GM12878 (cell line): Measurements from ENCODE around the gene IL6R. TPM values are rescaled to one million over a fixed set of nuclear protein-coding genes. Genes with fewer than 3 reads are reported as not detected.

Experiments
- CBX5 ChIP-seq: sonication (generic); IDR thresholded peaks from 2 replicates; pipeline ENCODE4 v1.6.1; 2016; ENCODE audit warnings: low read depth, moderate library complexity, mild to moderate bottlenecking, inconsistent platforms
- CHD2 ChIP-seq: IDR thresholded peaks from 2 replicates; pipeline ENCODE4 v1.6.1; 2011; ENCODE audit warnings: low read depth, low read length, improper control_type of control experiment, borderline replicate concordance
- EP300 ChIP-seq, 2 experiments: fragments of 150-350 bp in 1 of 2; IDR thresholded peaks; 2 replicates each; pipeline ENCODE4 v1.6.1; 2011 to 2012; ENCODE audit warnings: low read depth in 2 of 2, low read length in 2 of 2, borderline replicate concordance in 1 of 2, improper control_type of control experiment in 1 of 2, inconsistent platforms in 1 of 2; ENCODE audit not compliant: control insufficient read depth in 1 of 2
- IKZF1 ChIP-seq: fragments of 450-650 bp; conservative IDR thresholded peaks from 2 replicates; pipeline ENCODE4 v1.6.1; 2017; ENCODE audit warnings: antibody characterized with exemption, mild to moderate bottlenecking
- IKZF2 ChIP-seq, 2 experiments: fragments of 450-650 bp; IDR thresholded peaks; 2 replicates each; pipeline ENCODE4 v1.6.1; 2017; ENCODE audit warnings: mild to moderate bottlenecking in 2 of 2, moderate library complexity in 2 of 2
- MTA2 ChIP-seq: fragments of 450-650 bp; IDR thresholded peaks from 2 replicates; pipeline ENCODE4 v1.6.1; 2016; ENCODE audit warnings: low read depth, mild to moderate bottlenecking, moderate library complexity
- RB1 ChIP-seq: fragments of 450-650 bp; formaldehyde crosslinking; IDR thresholded peaks from 2 replicates; pipeline ENCODE4 v1.6.1; 2017; ENCODE audit warnings: mild to moderate bottlenecking, borderline replicate concordance
- RBBP5 ChIP-seq: fragments of 200-600 bp; sonication (generic); conservative IDR thresholded peaks from 2 replicates; pipeline ENCODE4 v1.6.1; 2016
- RCOR1 ChIP-seq: conservative IDR thresholded peaks from 2 replicates; pipeline ENCODE4 v1.6.1; 2012; ENCODE audit warnings: low read depth, low read length, improper control_type of control experiment
- RUNX3 ChIP-seq: IDR thresholded peaks from 2 replicates; pipeline ENCODE4 v1.6.1; 2012; ENCODE audit warnings: low read length, inconsistent platforms
- SIX5 ChIP-seq: IDR thresholded peaks from 2 replicates; pipeline ENCODE4 v1.6.1; 2011; ENCODE audit warnings: mild to moderate bottlenecking, low read depth, low read length, moderate library complexity; ENCODE audit not compliant: severe bottlenecking
- SMARCA5 ChIP-seq: fragments of 450-650 bp; IDR thresholded peaks from 2 replicates; pipeline ENCODE4 v1.6.1; 2017; ENCODE audit warnings: mild to moderate bottlenecking
- TCF12 ChIP-seq: IDR thresholded peaks from 2 replicates; pipeline ENCODE4 v1.6.1; 2011; ENCODE audit warnings: low read depth, mild to moderate bottlenecking, low read length
- ZBTB33 ChIP-seq: fragments of 450-650 bp; IDR thresholded peaks from 2 replicates; pipeline ENCODE4 v1.6.1; 2017; ENCODE audit warnings: mild to moderate bottlenecking
- ZNF24 ChIP-seq: fragments of 450-650 bp; IDR thresholded peaks from 2 replicates; pipeline ENCODE4 v1.6.1; 2017; ENCODE audit warnings: antibody characterized with exemption, mild to moderate bottlenecking
- ZNF384 ChIP-seq: IDR thresholded peaks from 2 replicates; pipeline ENCODE4 v1.6.1; 2012; ENCODE audit warnings: low read depth, mild to moderate bottlenecking, low read length, improper control_type of control experiment, borderline replicate concordance
- ZNF622 ChIP-seq: fragments of 450-650 bp; IDR thresholded peaks from 2 replicates; pipeline ENCODE4 v1.6.1; 2017; ENCODE audit warnings: mild to moderate bottlenecking, inconsistent platforms
- polyA plus RNA-seq, 11 experiments: library from polyadenylated mRNA; depleted of rRNA in 4 of 11; unstranded in 6 of 11; stranded (reverse) in 5 of 11; fragments of >200 nt; fragmentation: Nextera tagmentation in 4 of 11; fragmentation: Illumina TruSeq in 1 of 11; extraction: Ambion mirVana in 4 of 11; extraction: Trizol in 1 of 11; gene quantifications; 1 replicate in 1 of 11; 2 replicates in 10 of 11; pipeline versions ENCODE4 v1.2.1 to v1.2.3, GENCODE V29; 2011 to 2016; ENCODE audit warnings: inconsistent platforms in 2 of 11, missing spikeins in 2 of 11, low read depth in 1 of 11
- total RNA-seq, 4 experiments: library from RNA; depleted of rRNA in 3 of 4; stranded (reverse); fragments of >200 nt in 3 of 4; fragmentation: Illumina TruSeq in 1 of 4; extraction: Trizol in 1 of 4; gene quantifications; 2 replicates each; pipeline versions ENCODE4 v1.2.1 to v1.2.3, GENCODE V29; 2013 to 2021
- TF ChIP-seq, protein P1 (sequence below): fragments of 450-650 bp; IDR thresholded peaks from 2 replicates; pipeline ENCODE4 v1.6.1; 2017; ENCODE audit warnings: mild to moderate bottlenecking, low read depth, inconsistent platforms; ENCODE audit not compliant: poor library complexity, severe bottlenecking
- TF ChIP-seq, protein P2 (sequence below): fragments of 450-650 bp; IDR thresholded peaks from 2 replicates; pipeline ENCODE4 v1.6.1; 2017; ENCODE audit warnings: low read depth, mild to moderate bottlenecking, moderate library complexity

Gene IL6R
- total and polyA plus RNA-seq, 10 of the 15 experiments (the other 5 are each of a cell fraction or from before 2014, with no cell fraction given): 1.9 to 43.4 (median 17.5) TPM

- TF ChIP-seq, protein P1, sequence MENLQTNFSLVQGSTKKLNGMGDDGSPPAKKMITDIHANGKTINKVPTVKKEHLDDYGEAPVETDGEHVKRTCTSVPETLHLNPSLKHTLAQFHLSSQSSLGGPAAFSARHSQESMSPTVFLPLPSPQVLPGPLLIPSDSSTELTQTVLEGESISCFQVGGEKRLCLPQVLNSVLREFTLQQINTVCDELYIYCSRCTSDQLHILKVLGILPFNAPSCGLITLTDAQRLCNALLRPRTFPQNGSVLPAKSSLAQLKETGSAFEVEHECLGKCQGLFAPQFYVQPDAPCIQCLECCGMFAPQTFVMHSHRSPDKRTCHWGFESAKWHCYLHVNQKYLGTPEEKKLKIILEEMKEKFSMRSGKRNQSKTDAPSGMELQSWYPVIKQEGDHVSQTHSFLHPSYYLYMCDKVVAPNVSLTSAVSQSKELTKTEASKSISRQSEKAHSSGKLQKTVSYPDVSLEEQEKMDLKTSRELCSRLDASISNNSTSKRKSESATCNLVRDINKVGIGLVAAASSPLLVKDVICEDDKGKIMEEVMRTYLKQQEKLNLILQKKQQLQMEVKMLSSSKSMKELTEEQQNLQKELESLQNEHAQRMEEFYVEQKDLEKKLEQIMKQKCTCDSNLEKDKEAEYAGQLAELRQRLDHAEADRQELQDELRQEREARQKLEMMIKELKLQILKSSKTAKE: no peak
- TF ChIP-seq CHD2: no peak
- TF ChIP-seq MTA2: 0 out of 2 replicates have a peak, but pooled peaks have one; percentile 10
- no peak for TF ChIP-seq ZNF384
- peak; percentile 27 to 48; a peak in 2 of 4 replicates for TF ChIP-seq IKZF2 (IDR thresholded peaks at IDR 0.05)
- TF ChIP-seq EP300 (IDR thresholded peaks at IDR 0.05; ENCODE audit: borderline replicate concordance in 1 of 2, control insufficient read depth in 1 of 2, low read depth in 2 of 2, low read length in 2 of 2): no peak
- no peak for TF ChIP-seq TCF12
- TF ChIP-seq ZNF24: no peak
- no peak for TF ChIP-seq RBBP5
- no peak for TF ChIP-seq CBX5
- TF ChIP-seq SIX5: no peak
- no peak for TF ChIP-seq SMARCA5
- peak; percentile 28; the same call in 1 of the 2 replicates for TF ChIP-seq IKZF1
- no peak for TF ChIP-seq RCOR1
- TF ChIP-seq RUNX3: peak; percentile 74
- TF ChIP-seq, protein P2, sequence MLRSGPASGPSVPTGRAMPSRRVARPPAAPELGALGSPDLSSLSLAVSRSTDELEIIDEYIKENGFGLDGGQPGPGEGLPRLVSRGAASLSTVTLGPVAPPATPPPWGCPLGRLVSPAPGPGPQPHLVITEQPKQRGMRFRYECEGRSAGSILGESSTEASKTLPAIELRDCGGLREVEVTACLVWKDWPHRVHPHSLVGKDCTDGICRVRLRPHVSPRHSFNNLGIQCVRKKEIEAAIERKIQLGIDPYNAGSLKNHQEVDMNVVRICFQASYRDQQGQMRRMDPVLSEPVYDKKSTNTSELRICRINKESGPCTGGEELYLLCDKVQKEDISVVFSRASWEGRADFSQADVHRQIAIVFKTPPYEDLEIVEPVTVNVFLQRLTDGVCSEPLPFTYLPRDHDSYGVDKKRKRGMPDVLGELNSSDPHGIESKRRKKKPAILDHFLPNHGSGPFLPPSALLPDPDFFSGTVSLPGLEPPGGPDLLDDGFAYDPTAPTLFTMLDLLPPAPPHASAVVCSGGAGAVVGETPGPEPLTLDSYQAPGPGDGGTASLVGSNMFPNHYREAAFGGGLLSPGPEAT: no peak
- TF ChIP-seq ZNF622: no peak
- TF ChIP-seq ZBTB33: no peak
- no peak for TF ChIP-seq RB1
Observed at GRCh38 chr1:154419620-154420571, 14.8 kb downstream of the IL6R start (continued).
